ENCODE results near the gene CLEC2L.

CLEC2L gene

DNA sequence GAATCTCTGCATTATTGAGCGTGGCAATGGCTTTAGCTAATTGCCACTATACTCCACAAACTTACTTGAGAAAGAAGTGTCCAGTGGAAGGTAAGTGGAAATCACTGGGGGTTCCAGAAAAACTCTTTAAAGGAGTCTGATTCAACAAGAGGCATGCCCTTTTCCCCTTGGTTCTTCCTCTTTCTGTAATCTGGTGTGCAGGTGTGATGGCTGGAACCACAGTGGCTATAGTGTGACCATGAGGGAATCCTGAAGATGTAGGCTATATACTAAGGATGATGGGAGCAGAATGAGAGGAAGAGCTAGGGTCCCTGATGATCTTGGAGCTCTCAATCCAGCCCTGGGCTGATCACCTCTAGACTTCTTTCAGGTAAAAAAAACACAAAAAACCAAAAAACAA lies 2.0 kb upstream of the CLEC2L start:
- TF ChIP-seq, protein P1, sequence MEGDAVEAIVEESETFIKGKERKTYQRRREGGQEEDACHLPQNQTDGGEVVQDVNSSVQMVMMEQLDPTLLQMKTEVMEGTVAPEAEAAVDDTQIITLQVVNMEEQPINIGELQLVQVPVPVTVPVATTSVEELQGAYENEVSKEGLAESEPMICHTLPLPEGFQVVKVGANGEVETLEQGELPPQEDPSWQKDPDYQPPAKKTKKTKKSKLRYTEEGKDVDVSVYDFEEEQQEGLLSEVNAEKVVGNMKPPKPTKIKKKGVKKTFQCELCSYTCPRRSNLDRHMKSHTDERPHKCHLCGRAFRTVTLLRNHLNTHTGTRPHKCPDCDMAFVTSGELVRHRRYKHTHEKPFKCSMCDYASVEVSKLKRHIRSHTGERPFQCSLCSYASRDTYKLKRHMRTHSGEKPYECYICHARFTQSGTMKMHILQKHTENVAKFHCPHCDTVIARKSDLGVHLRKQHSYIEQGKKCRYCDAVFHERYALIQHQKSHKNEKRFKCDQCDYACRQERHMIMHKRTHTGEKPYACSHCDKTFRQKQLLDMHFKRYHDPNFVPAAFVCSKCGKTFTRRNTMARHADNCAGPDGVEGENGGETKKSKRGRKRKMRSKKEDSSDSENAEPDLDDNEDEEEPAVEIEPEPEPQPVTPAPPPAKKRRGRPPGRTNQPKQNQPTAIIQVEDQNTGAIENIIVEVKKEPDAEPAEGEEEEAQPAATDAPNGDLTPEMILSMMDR (conservative IDR thresholded peaks at IDR 0.05; ENCODE audit: low read depth, low read length) = no peak
- H4K20me1 ChIP-seq (ENCODE audit: insufficient read depth) = no peaks in the 10 kb centered on the region
- H3K4me3 ChIP-seq (IDR thresholded peaks at IDR 0.05; ENCODE audit: insufficient read depth, low read depth, low read length) = no peak overlapping the region
- H3K79me2 ChIP-seq (ENCODE audit: insufficient read depth, low read depth) = no peaks in the 10 kb centered on the region
- H3K4me2 ChIP-seq = no peak overlapping the region
- H3K9ac ChIP-seq = no peak overlapping the region
- H3K27me3 ChIP-seq (ENCODE audit: insufficient read depth, low read depth) = no peaks in the 10 kb centered on the region
- no peak overlapping the region for H2AFZ ChIP-seq (ENCODE audit: low read depth)
- H3K36me3 ChIP-seq (ENCODE audit: insufficient read depth) = no peaks in the 10 kb centered on the region
- H3K27ac ChIP-seq = no peak overlapping the region
- H3K4me1 ChIP-seq (ENCODE audit: low read depth, poor library complexity, severe bottlenecking) = no peaks in the 10 kb centered on the region

DNA sequence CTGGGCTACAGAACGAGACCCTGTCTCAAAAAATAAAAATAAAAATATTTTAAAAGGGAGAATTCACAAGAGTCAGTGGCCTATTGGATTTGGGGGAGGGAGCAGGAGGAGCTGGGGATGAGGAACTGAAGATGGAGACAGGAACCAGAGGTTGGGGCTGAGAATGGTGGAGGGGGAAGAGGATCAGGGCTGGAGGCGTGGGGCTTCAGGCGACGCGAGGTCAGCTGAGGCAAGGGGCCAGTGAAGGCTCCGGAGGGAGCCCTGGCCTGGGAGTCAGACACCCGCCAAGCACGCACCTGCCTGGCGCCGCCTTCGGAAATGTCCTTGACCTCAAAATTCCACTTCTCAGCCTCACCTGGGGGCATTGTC lies 671 bp upstream of the CLEC2L start:
- TF ChIP-seq, protein P1 (conservative IDR thresholded peaks at IDR 0.05; ENCODE audit: low read depth, low read length) = no peak
- no peaks in the 10 kb centered on the region for H3K27me3 ChIP-seq (ENCODE audit: insufficient read depth, low read depth)
- no peak overlapping the region for H3K4me3 ChIP-seq (IDR thresholded peaks at IDR 0.05; ENCODE audit: insufficient read depth, low read depth, low read length)
- no peaks in the 10 kb centered on the region for H3K36me3 ChIP-seq (ENCODE audit: insufficient read depth)
- no peak overlapping the region for H3K4me2 ChIP-seq
- H3K4me1 ChIP-seq (ENCODE audit: low read depth, poor library complexity, severe bottlenecking) = no peaks in the 10 kb centered on the region
- H2AFZ ChIP-seq (ENCODE audit: low read depth) = no peak overlapping the region
- no peaks in the 10 kb centered on the region for H4K20me1 ChIP-seq (ENCODE audit: insufficient read depth)
- no peak overlapping the region for H3K27ac ChIP-seq
- no peaks in the 10 kb centered on the region for H3K79me2 ChIP-seq (ENCODE audit: insufficient read depth, low read depth)
- H3K9ac ChIP-seq = no peak overlapping the region

DNA sequence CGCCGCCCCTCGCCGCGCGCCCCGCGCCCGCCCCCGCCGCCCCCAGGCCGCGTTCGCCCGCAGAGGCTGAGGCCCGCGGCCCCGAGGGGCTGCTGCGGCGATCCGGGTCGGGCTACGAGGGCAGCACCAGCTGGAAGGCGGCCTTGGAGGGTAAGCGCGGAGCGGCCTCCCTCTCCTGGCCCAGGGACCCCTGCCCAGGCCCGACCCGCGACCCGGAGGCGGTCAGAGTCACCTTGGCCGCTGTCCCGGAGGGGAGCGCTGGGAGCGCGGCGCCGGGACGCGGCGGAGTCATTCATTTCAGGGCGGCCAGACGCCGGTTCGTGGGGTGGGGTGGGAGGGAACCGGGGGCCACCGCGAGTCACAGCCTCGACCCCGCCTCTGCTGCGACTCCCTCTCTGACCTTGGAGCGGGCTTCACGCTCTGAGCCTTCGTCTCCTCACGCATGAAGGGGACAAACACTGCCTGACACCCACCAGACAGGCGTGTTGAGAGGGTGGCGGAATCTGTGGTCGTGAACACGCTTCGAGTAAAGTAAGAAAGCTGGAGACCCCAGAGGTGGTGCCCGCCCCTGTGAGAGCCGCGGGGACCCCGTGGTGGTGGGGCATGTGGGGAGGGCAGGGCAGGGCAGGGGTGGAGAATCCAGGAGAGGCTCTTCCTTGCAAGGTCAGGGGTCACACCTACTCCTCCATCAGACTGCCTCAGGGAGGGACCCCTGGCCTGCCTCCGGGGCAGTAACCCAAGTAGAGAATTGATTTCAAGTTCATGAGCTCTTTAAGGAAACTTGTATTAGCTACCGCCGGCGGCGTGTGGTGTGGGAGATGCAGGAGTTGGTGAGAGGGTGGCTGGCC lies 707 bp downstream of the CLEC2L start:
- no peaks in the 10 kb centered on the region for H4K20me1 ChIP-seq (ENCODE audit: insufficient read depth)
- H3K4me1 ChIP-seq (ENCODE audit: low read depth, poor library complexity, severe bottlenecking) = no peaks in the 10 kb centered on the region
- no peak overlapping the region for H3K4me2 ChIP-seq
- H2AFZ ChIP-seq (ENCODE audit: low read depth) = no peak overlapping the region
- H3K9ac ChIP-seq = no peak overlapping the region
- no peaks in the 10 kb centered on the region for H3K79me2 ChIP-seq (ENCODE audit: insufficient read depth, low read depth)
- no peak overlapping the region for H3K27ac ChIP-seq
- H3K36me3 ChIP-seq (ENCODE audit: insufficient read depth) = no peaks in the 10 kb centered on the region
- H3K4me3 ChIP-seq (IDR thresholded peaks at IDR 0.05; ENCODE audit: insufficient read depth, low read depth, low read length) = no peak overlapping the region
- TF ChIP-seq, protein P1 (conservative IDR thresholded peaks at IDR 0.05; ENCODE audit: low read depth, low read length) = no peak
- H3K27me3 ChIP-seq (ENCODE audit: insufficient read depth, low read depth) = no peaks in the 10 kb centered on the region

DNA sequence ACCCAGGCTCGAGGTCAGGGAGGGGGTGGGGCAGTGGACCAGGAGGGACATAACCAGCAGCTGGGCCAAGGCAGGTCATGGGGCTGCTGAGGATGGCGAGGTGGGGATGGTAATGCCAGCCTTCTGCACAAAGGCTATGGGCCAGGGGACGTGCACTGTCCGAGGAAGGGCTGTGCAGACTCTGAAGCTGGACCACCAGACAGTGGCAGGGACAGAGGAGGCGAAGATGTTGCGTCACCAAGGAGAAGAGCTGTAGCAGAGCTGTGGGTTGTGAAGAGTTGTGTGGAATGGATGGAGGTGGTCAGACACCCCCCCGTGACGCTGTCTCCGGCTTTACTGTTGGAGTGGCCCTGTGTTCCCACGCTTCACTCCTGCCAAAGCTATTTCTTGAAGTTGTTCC lies 1.8 kb downstream of the CLEC2L start:
- no peaks in the 10 kb centered on the region for H3K27me3 ChIP-seq (ENCODE audit: insufficient read depth, low read depth)
- H3K4me2 ChIP-seq = no peak overlapping the region
- H3K36me3 ChIP-seq (ENCODE audit: insufficient read depth) = no peaks in the 10 kb centered on the region
- TF ChIP-seq, protein P1 (conservative IDR thresholded peaks at IDR 0.05; ENCODE audit: low read depth, low read length) = no peak
- no peak overlapping the region for H3K9ac ChIP-seq
- H4K20me1 ChIP-seq (ENCODE audit: insufficient read depth) = no peaks in the 10 kb centered on the region
- H3K4me1 ChIP-seq (ENCODE audit: low read depth, poor library complexity, severe bottlenecking) = no peaks in the 10 kb centered on the region
- H3K27ac ChIP-seq = no peak overlapping the region
- H2AFZ ChIP-seq (ENCODE audit: low read depth) = no peak overlapping the region
- no peak overlapping the region for H3K4me3 ChIP-seq (IDR thresholded peaks at IDR 0.05; ENCODE audit: insufficient read depth, low read depth, low read length)
- no peaks in the 10 kb centered on the region for H3K79me2 ChIP-seq (ENCODE audit: insufficient read depth, low read depth)

Data from KMS-11 (cell line).